ENCODE data around the gene DOCK4. TPM values are rescaled to one million over a fixed set of nuclear protein-coding genes. Genes with fewer than 3 reads are reported as not detected.

The DOCK4 gene
- total RNA-seq, 1 experiment from 2014 or later: 4.9 TPM

- H4K91ac ChIP-seq (ENCODE audit: insufficient read length, low read depth, low read length): no peak overlapping the region
- no peak overlapping the region for H2BK5ac ChIP-seq (ENCODE audit: insufficient read length, low read length)
- no peak overlapping the region for H2BK20ac ChIP-seq (ENCODE audit: low read depth, low read length, poor library complexity, severe bottlenecking)
- no peak overlapping the region for H3K14ac ChIP-seq (ENCODE audit: insufficient read depth, low read length)
- H2AFZ ChIP-seq (ENCODE audit: low read length): no peak overlapping the region
- H4K5ac ChIP-seq (ENCODE audit: insufficient read length, low read depth, low read length): no peak overlapping the region
- H3K4ac ChIP-seq (ENCODE audit: low read depth, low read length): no peak overlapping the region
- no peak overlapping the region for H2BK120ac ChIP-seq (ENCODE audit: low read depth, low read length, poor library complexity, severe bottlenecking)
- H3T11ph ChIP-seq (ENCODE audit: low read length): no peak overlapping the region
- WGBS (ENCODE audit: extremely low coverage, insufficient read length, low lambda C conversion rate): no CpG with 5 or more reads among the region's 8 CpGs
- Mint-ChIP-seq H3K36me3 (ENCODE audit: insufficient read depth in 1 of 3, low read depth in 3 of 3) (no peaks in the 10 kb centered on the region), H3K27ac (0 out of 7 replicates have a peak overlapping the region, but pooled peaks of 1 of the 3 experiments have one; percentile 41), H3K4me3 (no peak overlapping the region), H3K9me3 (no peaks in the 10 kb centered on the region), H3K27me3 (ENCODE audit: low read depth) (no peaks in the 10 kb centered on the region), H3K4me1 (peaks cover 9 to 11% of the 10 kb centered on the region in 2 experiments; a peak in 3 of 4 replicates)
- no peak overlapping the region for H3K18ac ChIP-seq (ENCODE audit: insufficient read length, low read depth, low read length)
- H2AK5ac ChIP-seq (ENCODE audit: insufficient read length, low read length): no peak overlapping the region
- H4K20me1 ChIP-seq (ENCODE audit: control insufficient read depth, insufficient read depth, insufficient read length): no peaks in the 10 kb centered on the region
- no peaks in the 10 kb centered on the region for H3K79me1 ChIP-seq (ENCODE audit: insufficient read depth, low read depth, low read length, poor library complexity, severe bottlenecking)
- H3K27ac ChIP-seq (ENCODE audit: insufficient read length, low read depth, low read length): no peak overlapping the region
- no peak overlapping the region for H3K56ac ChIP-seq (ENCODE audit: insufficient read length, low read depth, low read length)
- TF ChIP-seq CTCF (conservative IDR thresholded peaks at IDR 0.05): no peak
- H3K27me3 ChIP-seq (ENCODE audit: insufficient read depth, low read length): no peaks in the 10 kb centered on the region
- no peak overlapping the region for H3K4me2 ChIP-seq (ENCODE audit: insufficient read depth, insufficient read length, low read length)
- peaks cover 9% of the 10 kb centered on the region for H3K4me1 ChIP-seq (ENCODE audit: insufficient read depth, low read length)
- peaks cover 2% of the 10 kb centered on the region; the same call in 1 of the 2 replicates for H3K79me2 ChIP-seq (ENCODE audit: insufficient read depth, low read length)
- no peak overlapping the region for H2BK12ac ChIP-seq (ENCODE audit: insufficient read length, low read depth, low read length)
- no peaks in the 10 kb centered on the region for H3K23me2 ChIP-seq (ENCODE audit: insufficient read length, low read depth, low read length, poor library complexity, severe bottlenecking)
- H2BK15ac ChIP-seq (ENCODE audit: low read depth, low read length): no peak overlapping the region
- DNase-seq: no peak
- no peak overlapping the region for H3K9ac ChIP-seq (ENCODE audit: extremely low read depth, insufficient read length, low read length)
- no peak overlapping the region for H3K23ac ChIP-seq (ENCODE audit: insufficient read length, low read depth, low read length)
- no peaks in the 10 kb centered on the region for H3K9me3 ChIP-seq (ENCODE audit: control insufficient read depth, low read depth, low read length)
- H4K8ac ChIP-seq (replicated peaks; ENCODE audit: insufficient read length, low read depth, low read length): no peak overlapping the region
These were observed 125.2 kb downstream of the DOCK4 start for GRCh38 chr7:112080978-112081377.
